ENCODE results near the gene MSI2. TPM values are rescaled to one million over a fixed set of nuclear protein-coding genes. Genes with fewer than 3 reads are reported as not detected.

MSI2 gene
- total RNA-seq, 1 donor from 2014 or later: 60.6 TPM

DNA sequence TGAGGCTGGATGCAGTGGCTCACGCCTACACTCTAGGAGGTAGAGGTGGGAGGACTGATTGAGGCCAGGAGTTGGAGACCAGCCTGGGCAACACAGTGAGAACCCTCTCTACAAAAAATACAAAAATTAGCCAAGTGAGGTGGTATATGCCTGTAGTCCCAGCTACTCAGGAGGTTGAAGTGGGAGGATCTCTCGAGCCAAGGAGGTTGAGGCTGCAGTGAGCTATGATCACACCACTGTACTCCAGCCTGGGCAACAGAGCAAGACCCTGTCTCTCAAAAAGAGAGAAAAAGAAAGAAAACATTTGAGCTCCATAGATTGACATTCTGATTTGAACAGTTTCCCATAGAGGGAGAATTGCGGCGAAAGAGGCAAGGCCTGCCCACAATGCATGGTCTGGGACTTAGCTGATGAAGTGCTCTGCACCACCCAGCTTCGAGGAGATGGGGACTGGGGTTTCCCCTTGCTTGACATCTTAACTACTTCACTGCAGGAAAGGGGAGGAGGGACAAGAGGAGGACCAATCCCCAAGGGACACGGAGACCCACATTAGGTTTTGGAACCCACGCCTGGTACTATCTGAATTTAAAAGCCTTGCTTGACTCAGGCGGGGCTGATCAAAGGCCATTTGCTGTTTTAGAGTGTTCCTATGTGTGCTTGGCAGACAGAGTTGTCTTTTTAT, 21.7 kb downstream of the MSI2 start:
- no peak for TF ChIP-seq CTCF (IDR thresholded peaks at IDR 0.05; ENCODE audit: unreplicated experiment)
- Mint-ChIP-seq H3K4me3 (ENCODE audit: unreplicated experiment) (peak overlapping the region; percentile 60), H3K4me1 (ENCODE audit: unreplicated experiment) (peaks cover 10% of the 10 kb centered on the region), H3K36me3 (ENCODE audit: low read depth, unreplicated experiment) (peaks cover 20% of the 10 kb centered on the region), H3K27me3 (ENCODE audit: unreplicated experiment) (peaks cover 10% of the 10 kb centered on the region), H3K9me3 (ENCODE audit: unreplicated experiment) (no peaks in the 10 kb centered on the region), H3K27ac (ENCODE audit: unreplicated experiment) (no peak overlapping the region)
- no peak for DNase-seq (ENCODE audit: low spot score)

DNA sequence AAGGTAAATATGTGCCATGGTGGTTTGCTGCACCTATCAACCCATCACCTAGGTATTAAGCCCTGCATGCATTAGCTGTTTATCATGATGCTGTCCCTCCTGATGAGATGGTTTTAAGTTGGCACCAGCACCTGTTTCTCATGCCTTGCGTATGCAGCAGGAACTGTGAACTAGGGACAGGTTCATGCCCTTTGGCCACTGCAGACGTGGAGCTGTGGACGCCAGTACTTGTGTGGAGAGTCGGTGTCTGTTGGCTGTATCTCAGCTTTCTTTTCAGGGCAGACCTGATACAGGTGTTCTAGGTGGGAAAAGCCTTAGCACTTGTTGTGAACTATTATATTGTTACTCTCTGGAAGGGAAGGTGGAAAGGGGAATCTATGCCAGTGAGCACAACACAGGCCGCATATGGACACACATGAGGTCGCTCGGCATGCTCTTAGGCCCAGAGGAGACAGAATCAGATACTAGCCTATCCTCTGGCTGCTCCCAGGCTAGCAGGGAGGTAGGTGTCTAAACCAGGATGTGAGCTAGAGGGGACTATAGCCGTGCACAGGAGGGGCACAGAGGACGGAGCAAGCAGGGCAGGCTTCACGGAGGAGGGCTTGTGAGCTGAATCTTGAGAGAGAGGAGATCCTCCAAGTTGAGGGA, 22.5 kb downstream of the MSI2 start:
- H3K9me3 Mint-ChIP-seq (ENCODE audit: unreplicated experiment): no peaks in the 10 kb centered on the region
- peaks cover 10% of the 10 kb centered on the region for H3K27me3 Mint-ChIP-seq (ENCODE audit: unreplicated experiment)
- peaks cover 19% of the 10 kb centered on the region for H3K36me3 Mint-ChIP-seq (ENCODE audit: low read depth, unreplicated experiment)
- no peak for DNase-seq (ENCODE audit: low spot score)
- TF ChIP-seq CTCF (IDR thresholded peaks at IDR 0.05; ENCODE audit: unreplicated experiment): no peak
- no peak overlapping the region for H3K27ac Mint-ChIP-seq (ENCODE audit: unreplicated experiment)
- peaks cover 16% of the 10 kb centered on the region for H3K4me1 Mint-ChIP-seq (ENCODE audit: unreplicated experiment)
- no peak overlapping the region for H3K4me3 Mint-ChIP-seq (ENCODE audit: unreplicated experiment)

GRCh38 chr17:57279432-57279831, 23.1 kb downstream of the MSI2 start:
- peaks cover 21% of the 10 kb centered on the region for H3K4me1 Mint-ChIP-seq (ENCODE audit: unreplicated experiment)
- no peak overlapping the region for H3K4me3 Mint-ChIP-seq (ENCODE audit: unreplicated experiment)
- no peak for DNase-seq (ENCODE audit: low spot score)
- no peaks in the 10 kb centered on the region for H3K9me3 Mint-ChIP-seq (ENCODE audit: unreplicated experiment)
- no peak for TF ChIP-seq CTCF (IDR thresholded peaks at IDR 0.05; ENCODE audit: unreplicated experiment)
- no peak overlapping the region for H3K27ac Mint-ChIP-seq (ENCODE audit: unreplicated experiment)
- peaks cover 8% of the 10 kb centered on the region for H3K27me3 Mint-ChIP-seq (ENCODE audit: unreplicated experiment)
- peaks cover 13% of the 10 kb centered on the region for H3K36me3 Mint-ChIP-seq (ENCODE audit: low read depth, unreplicated experiment)

DNA sequence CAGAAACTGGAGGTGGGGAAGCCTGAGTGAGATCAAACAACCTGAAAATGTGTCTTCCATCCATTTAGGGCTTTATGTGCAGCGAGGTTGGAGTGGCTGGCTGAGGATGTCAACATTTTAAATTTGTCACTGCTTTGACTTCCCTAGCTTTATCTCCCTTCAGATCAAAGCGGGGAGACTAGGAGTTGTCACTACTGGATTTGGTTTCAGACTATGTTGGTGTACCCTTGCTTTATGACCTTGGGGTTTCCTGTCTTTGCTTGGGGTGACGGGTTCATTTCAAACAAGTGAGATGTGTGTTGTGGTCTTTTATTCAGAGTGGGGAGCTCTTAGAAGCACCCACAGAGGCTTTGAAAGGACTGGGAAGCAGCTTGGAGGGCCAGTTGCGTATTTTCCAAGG, 25.6 kb downstream of the MSI2 start:
- H3K36me3 Mint-ChIP-seq (ENCODE audit: low read depth, unreplicated experiment): peaks cover 5% of the 10 kb centered on the region
- peaks cover 6% of the 10 kb centered on the region for H3K27me3 Mint-ChIP-seq (ENCODE audit: unreplicated experiment)
- TF ChIP-seq CTCF (IDR thresholded peaks at IDR 0.05; ENCODE audit: unreplicated experiment): no peak
- H3K4me3 Mint-ChIP-seq (ENCODE audit: unreplicated experiment): no peak overlapping the region
- no peaks in the 10 kb centered on the region for H3K9me3 Mint-ChIP-seq (ENCODE audit: unreplicated experiment)
- no peak overlapping the region for H3K27ac Mint-ChIP-seq (ENCODE audit: unreplicated experiment)
- peaks cover 37% of the 10 kb centered on the region for H3K4me1 Mint-ChIP-seq (ENCODE audit: unreplicated experiment)
- DNase-seq (ENCODE audit: low spot score): no peak

GRCh38 chr17:57282296-57282695, 26.0 kb downstream of the MSI2 start:
- Mint-ChIP-seq H3K9me3 (ENCODE audit: unreplicated experiment) (no peaks in the 10 kb centered on the region), H3K36me3 (ENCODE audit: low read depth, unreplicated experiment) (peaks cover 5% of the 10 kb centered on the region), H3K27me3 (ENCODE audit: unreplicated experiment) (peaks cover 6% of the 10 kb centered on the region), H3K4me3 (ENCODE audit: unreplicated experiment) (no peak overlapping the region), H3K4me1 (ENCODE audit: unreplicated experiment) (peaks cover 37% of the 10 kb centered on the region), H3K27ac (ENCODE audit: unreplicated experiment) (no peak overlapping the region)
- no peak for TF ChIP-seq CTCF (IDR thresholded peaks at IDR 0.05; ENCODE audit: unreplicated experiment)
- DNase-seq (ENCODE audit: low spot score): no peak

Measured in endothelial cell (in vitro differentiated cells).